Liver (tissue), 9 donors: ENCODE measurements around the gene OBI1. TPM values are rescaled to one million over a fixed set of nuclear protein-coding genes. Genes with fewer than 3 reads are reported as not detected.

ENCODE experiments used
- DNase-seq: peaks from one replicate; pipeline ENCODE4 v3.0.0-alpha.2; 2017; ENCODE audit warnings: low spot score
- H3K27ac ChIP-seq, 2 donors: one replicate each; pipeline ENCODE4 v1.7.0; 2013; ENCODE audit warnings: inconsistent platforms in 2 of 2, low read length in 2 of 2, control low read depth in 1 of 2, low read depth in 1 of 2, mild to moderate bottlenecking in 1 of 2
- H3K27me3 ChIP-seq, 4 donors: one replicate each; pipeline versions ENCODE4 v1.6.1 to v1.7.0; 2013; ENCODE audit warnings: low read length in 3 of 4, inconsistent platforms in 1 of 4, mild to moderate bottlenecking in 1 of 4, moderate library complexity in 1 of 4; ENCODE audit not compliant: control insufficient read depth in 4 of 4, insufficient read depth in 4 of 4
- H3K36me3 ChIP-seq, 4 donors: one replicate each; pipeline versions ENCODE4 v1.6.1 to v1.7.0; 2013; ENCODE audit warnings: low read length in 3 of 4, mild to moderate bottlenecking in 3 of 4, low read depth in 1 of 4, moderate library complexity in 1 of 4; ENCODE audit not compliant: control insufficient read depth in 4 of 4, insufficient read depth in 3 of 4
- H3K4me1 ChIP-seq, 4 donors: one replicate each; pipeline versions ENCODE4 v1.6.1 to v1.7.0; 2013; ENCODE audit warnings: low read length in 3 of 4, mild to moderate bottlenecking in 3 of 4, moderate library complexity in 1 of 4; ENCODE audit not compliant: control insufficient read depth in 4 of 4, insufficient read depth in 4 of 4
- H3K4me3 ChIP-seq, 3 donors: one replicate each; pipeline versions ENCODE4 v1.6.1 to v1.7.0; 2013; ENCODE audit warnings: low read length in 3 of 3, control low read depth in 1 of 3, low read depth in 1 of 3, mild to moderate bottlenecking in 1 of 3
- H3K9ac ChIP-seq, 2 donors: one replicate each; pipeline ENCODE4 v1.7.0; 2013; ENCODE audit warnings: low read length in 2 of 2, mild to moderate bottlenecking in 2 of 2, moderate library complexity in 2 of 2, control low read depth in 1 of 2, low read depth in 1 of 2
- H3K9me3 ChIP-seq, 4 donors: one replicate each; pipeline versions ENCODE4 v1.6.1 to v1.7.0; 2013; ENCODE audit warnings: low read length in 3 of 4; ENCODE audit not compliant: control insufficient read depth in 4 of 4
- EGR1 ChIP-seq, 2 donors: IDR thresholded peaks; 2 replicates each; pipeline ENCODE4 v1.6.1; 2016 to 2018; ENCODE audit warnings: antibody characterized with exemption in 2 of 2, low read depth in 2 of 2
- FOXA1 ChIP-seq: IDR thresholded peaks from 2 replicates; pipeline ENCODE4 v1.6.1; 2016; ENCODE audit warnings: antibody characterized with exemption
- HNF4A ChIP-seq, 2 donors: conservative IDR thresholded peaks; 2 replicates each; pipeline ENCODE4 v1.6.1; 2016; ENCODE audit warnings: antibody characterized with exemption in 2 of 2, mild to moderate bottlenecking in 2 of 2
- HNF4G ChIP-seq: IDR thresholded peaks from 2 replicates; pipeline ENCODE4 v1.6.1; 2016; ENCODE audit warnings: antibody characterized with exemption
- NR2F2 ChIP-seq: IDR thresholded peaks from 2 replicates; pipeline ENCODE4 v1.6.1; 2016; ENCODE audit warnings: antibody characterized with exemption
- RXRA ChIP-seq, 2 donors: IDR thresholded peaks; 2 replicates each; pipeline ENCODE4 v1.6.1; 2017 to 2018; ENCODE audit warnings: antibody characterized with exemption in 2 of 2, mild to moderate bottlenecking in 1 of 2
- SP1 ChIP-seq: IDR thresholded peaks from 2 replicates; pipeline ENCODE4 v1.6.1; 2018; ENCODE audit warnings: antibody characterized with exemption, mild to moderate bottlenecking
- TAF1 ChIP-seq: conservative IDR thresholded peaks from 2 replicates; pipeline ENCODE4 v1.6.1; 2016; ENCODE audit warnings: antibody characterized with exemption, mild to moderate bottlenecking
- WGBS: extraction: QIAGEN DNeasy Blood & Tissue Kit; methylation state at CpG from one replicate; pipeline ENCODE4 v1.1.7; 2013; 5-methylcytosine and 5-hydroxymethylcytosine counted together
- polyA plus RNA-seq, 2 donors: library from polyadenylated mRNA; stranded (reverse) in 1 of 2; unstranded in 1 of 2; fragments of 200-250 nt in 1 of 2; fragments of >200 nt in 1 of 2; fragmentation: Nextera tagmentation in 1 of 2; extraction: Ambion mirVana in 1 of 2; gene quantifications; one replicate each; pipeline versions ENCODE4 v1.2.1 to v1.2.3, GENCODE V29; 2013 to 2015
- total RNA-seq, 2 donors: library from RNA; depleted of rRNA; stranded (reverse); fragments of >200 nt; gene quantifications; one replicate each; pipeline ENCODE4 v1.2.3, GENCODE V29; 2014
- TF ChIP-seq, protein P1 (sequence below): IDR thresholded peaks from 2 replicates; pipeline ENCODE4 v1.6.1; 2016; ENCODE audit warnings: antibody characterized with exemption
- TF ChIP-seq, protein P2 (sequence below): IDR thresholded peaks from 2 replicates; pipeline ENCODE4 v1.6.1; 2016; ENCODE audit warnings: antibody characterized with exemption
- TF ChIP-seq, protein P3 (sequence below): IDR thresholded peaks from 2 replicates; pipeline ENCODE4 v1.6.1; 2016; ENCODE audit warnings: antibody characterized with exemption
- TF ChIP-seq, protein P4 (sequence below): IDR thresholded peaks from 2 replicates; pipeline ENCODE4 v1.6.1; 2016; ENCODE audit warnings: antibody characterized with exemption, mild to moderate bottlenecking
- donor health status: healthy.
- donor health status: healthy.
- donor health status: healthy.
- donor health status: healthy.
- donor health status: healthy.

Gene OBI1
- total and polyA plus RNA-seq, 4 donors, result 1.7 to 8.9 (median 3.0) TPM

DNA sequence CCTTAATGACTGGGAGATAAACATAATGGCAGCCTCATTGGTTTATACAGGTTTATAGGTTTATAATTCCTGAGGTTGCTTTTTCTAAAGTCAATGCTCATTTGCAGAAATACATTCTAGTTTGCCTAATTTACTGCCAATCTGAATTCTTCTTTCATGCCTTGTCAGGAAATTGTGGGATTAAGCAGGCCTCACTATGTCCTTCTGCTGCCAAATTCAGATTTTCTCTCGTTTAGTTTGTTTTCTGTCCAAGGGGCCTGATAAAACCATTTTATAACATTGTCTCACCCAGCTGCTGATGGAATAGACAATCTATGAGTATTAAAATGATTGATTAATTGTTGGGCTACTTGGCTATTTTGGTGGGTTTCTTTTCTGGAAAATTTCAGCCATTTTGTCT is 42.4 kb upstream of the OBI1 start:
- H3K4me1 ChIP-seq, result no peaks in the 10 kb centered on the region
- no peak overlapping the region for H3K27ac ChIP-seq
- H3K36me3 ChIP-seq, result no peaks in the 10 kb centered on the region
- TF ChIP-seq, protein P1, sequence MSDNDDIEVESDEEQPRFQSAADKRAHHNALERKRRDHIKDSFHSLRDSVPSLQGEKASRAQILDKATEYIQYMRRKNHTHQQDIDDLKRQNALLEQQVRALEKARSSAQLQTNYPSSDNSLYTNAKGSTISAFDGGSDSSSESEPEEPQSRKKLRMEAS, result no peak
- TF ChIP-seq FOXA1, result no peak
- TF ChIP-seq, protein P2, sequence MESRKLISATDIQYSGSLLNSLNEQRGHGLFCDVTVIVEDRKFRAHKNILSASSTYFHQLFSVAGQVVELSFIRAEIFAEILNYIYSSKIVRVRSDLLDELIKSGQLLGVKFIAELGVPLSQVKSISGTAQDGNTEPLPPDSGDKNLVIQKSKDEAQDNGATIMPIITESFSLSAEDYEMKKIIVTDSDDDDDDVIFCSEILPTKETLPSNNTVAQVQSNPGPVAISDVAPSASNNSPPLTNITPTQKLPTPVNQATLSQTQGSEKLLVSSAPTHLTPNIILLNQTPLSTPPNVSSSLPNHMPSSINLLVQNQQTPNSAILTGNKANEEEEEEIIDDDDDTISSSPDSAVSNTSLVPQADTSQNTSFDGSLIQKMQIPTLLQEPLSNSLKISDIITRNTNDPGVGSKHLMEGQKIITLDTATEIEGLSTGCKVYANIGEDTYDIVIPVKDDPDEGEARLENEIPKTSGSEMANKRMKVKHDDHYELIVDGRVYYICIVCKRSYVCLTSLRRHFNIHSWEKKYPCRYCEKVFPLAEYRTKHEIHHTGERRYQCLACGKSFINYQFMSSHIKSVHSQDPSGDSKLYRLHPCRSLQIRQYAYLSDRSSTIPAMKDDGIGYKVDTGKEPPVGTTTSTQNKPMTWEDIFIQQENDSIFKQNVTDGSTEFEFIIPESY, result no peak
- no peak for TF ChIP-seq EGR1 (IDR thresholded peaks at IDR 0.05; ENCODE audit: low read depth in 2 of 2)
- TF ChIP-seq, protein P3, sequence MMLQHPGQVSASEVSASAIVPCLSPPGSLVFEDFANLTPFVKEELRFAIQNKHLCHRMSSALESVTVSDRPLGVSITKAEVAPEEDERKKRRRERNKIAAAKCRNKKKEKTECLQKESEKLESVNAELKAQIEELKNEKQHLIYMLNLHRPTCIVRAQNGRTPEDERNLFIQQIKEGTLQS, result no peak
- no peaks in the 10 kb centered on the region for H3K9me3 ChIP-seq
- H3K9ac ChIP-seq, result no peak overlapping the region
- H3K4me3 ChIP-seq, result no peak overlapping the region
- DNase-seq, result no peak
- H3K27me3 ChIP-seq, result no peaks in the 10 kb centered on the region
- WGBS, result 53% methylated on average over 1 of the region's 1 CpG

DNA sequence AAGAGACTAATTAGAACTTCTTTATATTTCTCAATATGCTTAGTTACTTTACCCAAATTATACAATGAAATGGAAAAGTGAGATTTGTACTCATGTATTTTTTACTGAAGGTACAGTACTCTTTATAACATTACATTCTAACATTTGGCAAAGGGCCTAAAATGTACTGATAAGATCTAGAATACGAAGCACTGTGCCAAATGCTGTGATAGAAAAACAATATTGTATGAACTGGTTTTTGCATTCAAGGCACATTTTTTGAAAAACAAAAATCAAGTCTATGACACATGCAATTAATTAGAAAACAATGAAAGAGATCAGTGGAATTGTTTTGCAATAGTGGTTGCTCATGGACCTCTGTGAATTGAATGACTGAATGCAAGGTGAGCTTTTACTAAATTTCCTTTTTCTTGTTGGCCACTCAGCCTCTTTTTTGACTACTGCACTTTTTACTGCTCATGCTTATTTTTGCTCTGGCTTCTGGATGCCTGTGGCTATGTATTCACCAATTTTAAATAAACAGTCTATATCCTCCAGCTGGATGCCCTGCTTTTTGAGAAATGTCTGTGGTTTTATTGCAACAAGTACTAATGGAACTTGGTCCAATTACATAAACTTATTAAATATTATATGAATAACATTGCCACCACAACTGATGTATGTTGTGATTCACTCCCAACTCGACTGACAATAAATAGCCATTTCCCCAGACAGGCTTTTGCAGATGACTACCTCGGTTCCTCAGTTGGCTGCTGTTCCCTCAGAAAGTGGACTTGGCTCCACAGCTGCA is 41.4 kb upstream of the OBI1 start:
- Histone ChIP-seq H3K4me3 (no peak overlapping the region), H3K36me3 (no peaks in the 10 kb centered on the region), H3K27ac (no peak overlapping the region), H3K9me3 (no peaks in the 10 kb centered on the region), H3K4me1 (no peaks in the 10 kb centered on the region), H3K27me3 (no peaks in the 10 kb centered on the region), H3K9ac (no peak overlapping the region)
- WGBS, result 43% methylated on average over 3 of the region's 3 CpGs
- DNase-seq, result no peak
- TF ChIP-seq NR2F2 (no peak), RXRA (IDR thresholded peaks at IDR 0.05) (no peak), HNF4G (no peak), HNF4A (conservative IDR thresholded peaks at IDR 0.05) (no peak), SP1 (no peak), EGR1 (IDR thresholded peaks at IDR 0.05; ENCODE audit: low read depth in 2 of 2) (no peak), TAF1 (no peak), FOXA1 (no peak)
- TF ChIP-seq, protein P4, sequence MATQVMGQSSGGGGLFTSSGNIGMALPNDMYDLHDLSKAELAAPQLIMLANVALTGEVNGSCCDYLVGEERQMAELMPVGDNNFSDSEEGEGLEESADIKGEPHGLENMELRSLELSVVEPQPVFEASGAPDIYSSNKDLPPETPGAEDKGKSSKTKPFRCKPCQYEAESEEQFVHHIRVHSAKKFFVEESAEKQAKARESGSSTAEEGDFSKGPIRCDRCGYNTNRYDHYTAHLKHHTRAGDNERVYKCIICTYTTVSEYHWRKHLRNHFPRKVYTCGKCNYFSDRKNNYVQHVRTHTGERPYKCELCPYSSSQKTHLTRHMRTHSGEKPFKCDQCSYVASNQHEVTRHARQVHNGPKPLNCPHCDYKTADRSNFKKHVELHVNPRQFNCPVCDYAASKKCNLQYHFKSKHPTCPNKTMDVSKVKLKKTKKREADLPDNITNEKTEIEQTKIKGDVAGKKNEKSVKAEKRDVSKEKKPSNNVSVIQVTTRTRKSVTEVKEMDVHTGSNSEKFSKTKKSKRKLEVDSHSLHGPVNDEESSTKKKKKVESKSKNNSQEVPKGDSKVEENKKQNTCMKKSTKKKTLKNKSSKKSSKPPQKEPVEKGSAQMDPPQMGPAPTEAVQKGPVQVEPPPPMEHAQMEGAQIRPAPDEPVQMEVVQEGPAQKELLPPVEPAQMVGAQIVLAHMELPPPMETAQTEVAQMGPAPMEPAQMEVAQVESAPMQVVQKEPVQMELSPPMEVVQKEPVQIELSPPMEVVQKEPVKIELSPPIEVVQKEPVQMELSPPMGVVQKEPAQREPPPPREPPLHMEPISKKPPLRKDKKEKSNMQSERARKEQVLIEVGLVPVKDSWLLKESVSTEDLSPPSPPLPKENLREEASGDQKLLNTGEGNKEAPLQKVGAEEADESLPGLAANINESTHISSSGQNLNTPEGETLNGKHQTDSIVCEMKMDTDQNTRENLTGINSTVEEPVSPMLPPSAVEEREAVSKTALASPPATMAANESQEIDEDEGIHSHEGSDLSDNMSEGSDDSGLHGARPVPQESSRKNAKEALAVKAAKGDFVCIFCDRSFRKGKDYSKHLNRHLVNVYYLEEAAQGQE, result no peak
- TF ChIP-seq, protein P2, result no peak
- TF ChIP-seq, protein P1, result no peak
